Caco-2 (cell line): ENCODE measurements around the gene SLC22A17. TPM values are rescaled to one million over a fixed set of nuclear protein-coding genes. Genes with fewer than 3 reads are reported as not detected.

Experiments
- BruUV-seq: library from RNA; stranded (reverse); fragments of 400-500 nt; replicated peaks from 2 replicates; lab custom pipeline; 2021; lab: Mats Ljungman, UMichigan
- CTCF ChIA-PET: fragments of 300-600 bp; sonication (Branson Sonifier 250); formaldehyde crosslinking; loops from one replicate; lab custom pipeline; 2022; ENCODE audit warnings: antibody characterized with exemption; lab: Charles Lee
- POLR2A ChIA-PET: fragments of 300-600 bp; sonication (Branson Sonifier 250); formaldehyde crosslinking; loops from one replicate; lab custom pipeline; 2022; ENCODE audit warnings: antibody characterized with exemption; lab: Charles Lee
- DNase-seq, 2 experiments: peaks; one replicate each; pipeline versions ENCODE4 v3.0.0 to v3.0.0-alpha.2; 2020 to 2022
- H3K27me3 ChIP-seq: replicated peaks from 2 replicates; pipeline ENCODE4 v1.6.0; 2011; ENCODE audit warnings: low read length; ENCODE audit not compliant: control insufficient read depth, insufficient read depth
- H3K36me3 ChIP-seq: 2 replicates; pipeline ENCODE4 v1.5.1; 2011; ENCODE audit warnings: low read length; ENCODE audit not compliant: control insufficient read depth, insufficient read depth
- H3K4me1 ChIP-seq: fragments of 250-450 bp; sonication (Bioruptor Pico); 2 replicates; pipeline ENCODE4 v1.5.1; 2020; ENCODE audit warnings: mild to moderate bottlenecking
- H3K4me3 ChIP-seq: 2 replicates; pipeline ENCODE4 v1.5.1; 2011; ENCODE audit warnings: low read depth, mild to moderate bottlenecking, control low read depth, low read length
- H3K9me3 ChIP-seq: fragments of 250-450 bp; sonication (Bioruptor Pico); 2 replicates; pipeline ENCODE4 v1.5.1; 2020; ENCODE audit warnings: mild to moderate bottlenecking, moderate library complexity
- H3K27ac Mint-ChIP-seq: one replicate; pipeline ENCODE4 v1.8.0; 2022; ENCODE audit warnings: mixed read lengths; ENCODE audit not compliant: unreplicated experiment
- H3K27me3 Mint-ChIP-seq: one replicate; pipeline ENCODE4 v1.8.0; 2022; ENCODE audit warnings: mixed read lengths; ENCODE audit not compliant: insufficient read depth, unreplicated experiment
- H3K36me3 Mint-ChIP-seq: one replicate; pipeline ENCODE4 v1.8.0; 2022; ENCODE audit warnings: mild to moderate bottlenecking, mixed read lengths; ENCODE audit not compliant: insufficient read depth, unreplicated experiment
- H3K4me1 Mint-ChIP-seq: one replicate; pipeline ENCODE4 v1.8.0; 2022; ENCODE audit warnings: low read depth, mixed read lengths; ENCODE audit not compliant: unreplicated experiment
- H3K4me3 Mint-ChIP-seq: one replicate; pipeline ENCODE4 v1.8.0; 2022; ENCODE audit warnings: mild to moderate bottlenecking, moderate library complexity, mixed read lengths; ENCODE audit not compliant: unreplicated experiment
- H3K9me3 Mint-ChIP-seq: one replicate; pipeline ENCODE4 v1.8.0; 2022; ENCODE audit warnings: mixed read lengths; ENCODE audit not compliant: unreplicated experiment
- CTCF ChIP-seq, 2 experiments: fragments of 200-600 bp in 1 of 2; IDR thresholded peaks; 1 replicate in 1 of 2; 2 replicates in 1 of 2; pipeline versions ENCODE4 v1.5.1 to v1.8.0; 2011 to 2022; ENCODE audit warnings: antibody characterized with exemption in 1 of 2, control low read depth in 1 of 2, inconsistent platforms in 1 of 2, low read depth in 1 of 2, low read length in 1 of 2, mild to moderate bottlenecking in 1 of 2, moderate library complexity in 1 of 2; ENCODE audit not compliant: insufficient read depth in 1 of 2, severe bottlenecking in 1 of 2, unreplicated experiment in 1 of 2
- intact Hi-C: fragments of 100-400 bp; cut with micrococcal nuclease; formaldehyde crosslinking; loops from one replicate; pipeline ENCODE4 v1.10.0; 2022; ENCODE audit not compliant: unreplicated experiment
- total RNA-seq: library from RNA; stranded (reverse); gene quantifications from 2 replicates; pipeline ENCODE4 v1.2.3, GENCODE V29; 2022

SLC22A17 gene
- total RNA-seq, 1 experiment from 2014 or later = 3.1 TPM

GRCh38 chr14:23324993-23325392, 27.7 kb downstream of the SLC22A17 start:
- BruUV-seq = no TSS peak
- intact Hi-C loops = loop anchor here (5.0 kb wide), 2 partner anchors 142 to 718 kb away; partner anchors contain the start of gene NGDN

GRCh38 chr14:23324455-23324846, 28.2 kb downstream of the SLC22A17 start:
- Mint-ChIP-seq H3K36me3 (peaks cover 71% of the 10 kb centered on the region), H3K27me3 (no peaks in the 10 kb centered on the region), H3K27ac (no peak overlapping the region), H3K9me3 (no peaks in the 10 kb centered on the region), H3K4me1 (peaks cover 17% of the 10 kb centered on the region), H3K4me3 (no peak overlapping the region)
- Histone ChIP-seq H3K4me3 (no peak overlapping the region), H3K4me1 (peaks cover 10% of the 10 kb centered on the region), H3K27me3 (no peaks in the 10 kb centered on the region), H3K36me3 (peaks cover 2% of the 10 kb centered on the region), H3K9me3 (no peaks in the 10 kb centered on the region)
- ChIA-PET POLR2A (no interaction called here), CTCF (no interaction called here)
- no TSS peak for BruUV-seq
- intact Hi-C loops = loop anchor here (5.0 kb wide), 2 partner anchors 143 to 717 kb away; partner anchors contain the start of gene NGDN
- no peak for DNase-seq
- no peak for TF ChIP-seq CTCF (IDR thresholded peaks at IDR 0.05; ENCODE audit: insufficient read depth in 1 of 2, low read depth in 1 of 2, low read length in 1 of 2, severe bottlenecking in 1 of 2, unreplicated experiment in 1 of 2)

More at GRCh38 chr14:23324993-23325392, 27.7 kb downstream of the SLC22A17 start:
- Mint-ChIP-seq H3K27me3 (no peaks in the 10 kb centered on the region), H3K36me3 (peaks cover 66% of the 10 kb centered on the region), H3K4me3 (no peak overlapping the region), H3K4me1 (peaks cover 12% of the 10 kb centered on the region), H3K9me3 (no peaks in the 10 kb centered on the region), H3K27ac (no peak overlapping the region)
- POLR2A ChIA-PET = no interaction called here
- Histone ChIP-seq H3K36me3 (peaks cover 2% of the 10 kb centered on the region), H3K9me3 (no peaks in the 10 kb centered on the region), H3K4me3 (no peak overlapping the region), H3K4me1 (peaks cover 6% of the 10 kb centered on the region), H3K27me3 (no peaks in the 10 kb centered on the region)
- no peak for DNase-seq
- no peak for TF ChIP-seq CTCF (IDR thresholded peaks at IDR 0.05; ENCODE audit: insufficient read depth in 1 of 2, low read depth in 1 of 2, low read length in 1 of 2, severe bottlenecking in 1 of 2, unreplicated experiment in 1 of 2)
- CTCF ChIA-PET = no interaction called here

- ChIA-PET POLR2A (no interaction called here), CTCF (no interaction called here)
- BruUV-seq = no TSS peak
- H3K4me1 Mint-ChIP-seq = peaks cover 17% of the 10 kb centered on the region
- DNase-seq = no peak
- H3K27ac Mint-ChIP-seq = no peak overlapping the region
- TF ChIP-seq CTCF (IDR thresholded peaks at IDR 0.05; ENCODE audit: insufficient read depth in 1 of 2, low read depth in 1 of 2, low read length in 1 of 2, severe bottlenecking in 1 of 2, unreplicated experiment in 1 of 2) = no peak
- H3K27me3 Mint-ChIP-seq = no peaks in the 10 kb centered on the region
- intact Hi-C loops = loop anchor here (5.0 kb wide), 2 partner anchors 143 to 717 kb away; partner anchors contain the start of gene NGDN
- H3K4me3 Mint-ChIP-seq = no peak overlapping the region
- H3K9me3 ChIP-seq = no peaks in the 10 kb centered on the region
- peaks cover 75% of the 10 kb centered on the region for H3K36me3 Mint-ChIP-seq
- H3K4me1 ChIP-seq = peaks cover 10% of the 10 kb centered on the region
- no peaks in the 10 kb centered on the region for H3K9me3 Mint-ChIP-seq
- peaks cover 2% of the 10 kb centered on the region for H3K36me3 ChIP-seq
- no peaks in the 10 kb centered on the region for H3K27me3 ChIP-seq
- no peak overlapping the region for H3K4me3 ChIP-seq
These were observed 28.7 kb downstream of the SLC22A17 start for GRCh38 chr14:23323838-23324454.
